Caco-2 (cell line): ENCODE measurements around the gene TMEM178A. TPM values are rescaled to one million over a fixed set of nuclear protein-coding genes. Genes with fewer than 3 reads are reported as not detected.

ENCODE experiments used
- BruUV-seq: library from RNA; stranded (reverse); fragments of 400-500 nt; replicated peaks from 2 replicates; lab custom pipeline; 2021; lab: Mats Ljungman, UMichigan
- CTCF ChIA-PET: fragments of 300-600 bp; sonication (Branson Sonifier 250); formaldehyde crosslinking; loops from one replicate; lab custom pipeline; 2022; ENCODE audit warnings: antibody characterized with exemption; lab: Charles Lee
- POLR2A ChIA-PET: fragments of 300-600 bp; sonication (Branson Sonifier 250); formaldehyde crosslinking; loops from one replicate; lab custom pipeline; 2022; ENCODE audit warnings: antibody characterized with exemption; lab: Charles Lee
- DNase-seq, 2 experiments: peaks; one replicate each; pipeline versions ENCODE4 v3.0.0 to v3.0.0-alpha.2; 2020 to 2022
- H3K27me3 ChIP-seq: replicated peaks from 2 replicates; pipeline ENCODE4 v1.6.0; 2011; ENCODE audit warnings: low read length; ENCODE audit not compliant: control insufficient read depth, insufficient read depth
- H3K36me3 ChIP-seq: 2 replicates; pipeline ENCODE4 v1.5.1; 2011; ENCODE audit warnings: low read length; ENCODE audit not compliant: control insufficient read depth, insufficient read depth
- H3K4me1 ChIP-seq: fragments of 250-450 bp; sonication (Bioruptor Pico); 2 replicates; pipeline ENCODE4 v1.5.1; 2020; ENCODE audit warnings: mild to moderate bottlenecking
- H3K4me3 ChIP-seq: 2 replicates; pipeline ENCODE4 v1.5.1; 2011; ENCODE audit warnings: low read depth, mild to moderate bottlenecking, control low read depth, low read length
- H3K9me3 ChIP-seq: fragments of 250-450 bp; sonication (Bioruptor Pico); 2 replicates; pipeline ENCODE4 v1.5.1; 2020; ENCODE audit warnings: mild to moderate bottlenecking, moderate library complexity
- H3K27ac Mint-ChIP-seq: one replicate; pipeline ENCODE4 v1.8.0; 2022; ENCODE audit warnings: mixed read lengths; ENCODE audit not compliant: unreplicated experiment
- H3K27me3 Mint-ChIP-seq: one replicate; pipeline ENCODE4 v1.8.0; 2022; ENCODE audit warnings: mixed read lengths; ENCODE audit not compliant: insufficient read depth, unreplicated experiment
- H3K36me3 Mint-ChIP-seq: one replicate; pipeline ENCODE4 v1.8.0; 2022; ENCODE audit warnings: mild to moderate bottlenecking, mixed read lengths; ENCODE audit not compliant: insufficient read depth, unreplicated experiment
- H3K4me1 Mint-ChIP-seq: one replicate; pipeline ENCODE4 v1.8.0; 2022; ENCODE audit warnings: low read depth, mixed read lengths; ENCODE audit not compliant: unreplicated experiment
- H3K4me3 Mint-ChIP-seq: one replicate; pipeline ENCODE4 v1.8.0; 2022; ENCODE audit warnings: mild to moderate bottlenecking, moderate library complexity, mixed read lengths; ENCODE audit not compliant: unreplicated experiment
- H3K9me3 Mint-ChIP-seq: one replicate; pipeline ENCODE4 v1.8.0; 2022; ENCODE audit warnings: mixed read lengths; ENCODE audit not compliant: unreplicated experiment
- intact Hi-C: fragments of 100-400 bp; cut with micrococcal nuclease; formaldehyde crosslinking; loops from one replicate; pipeline ENCODE4 v1.10.0; 2022; ENCODE audit not compliant: unreplicated experiment
- total RNA-seq: library from RNA; stranded (reverse); gene quantifications from 2 replicates; pipeline ENCODE4 v1.2.3, GENCODE V29; 2022
- TF ChIP-seq, protein P1 (sequence below), 2 experiments: fragments of 200-600 bp in 1 of 2; IDR thresholded peaks; 1 replicate in 1 of 2; 2 replicates in 1 of 2; pipeline versions ENCODE4 v1.5.1 to v1.8.0; 2011 to 2022; ENCODE audit warnings: antibody characterized with exemption in 1 of 2, control low read depth in 1 of 2, inconsistent platforms in 1 of 2, low read depth in 1 of 2, low read length in 1 of 2, mild to moderate bottlenecking in 1 of 2, moderate library complexity in 1 of 2; ENCODE audit not compliant: insufficient read depth in 1 of 2, severe bottlenecking in 1 of 2, unreplicated experiment in 1 of 2

TMEM178A gene
- total RNA-seq, 1 experiment from 2014 or later, result 0.29 TPM

DNA sequence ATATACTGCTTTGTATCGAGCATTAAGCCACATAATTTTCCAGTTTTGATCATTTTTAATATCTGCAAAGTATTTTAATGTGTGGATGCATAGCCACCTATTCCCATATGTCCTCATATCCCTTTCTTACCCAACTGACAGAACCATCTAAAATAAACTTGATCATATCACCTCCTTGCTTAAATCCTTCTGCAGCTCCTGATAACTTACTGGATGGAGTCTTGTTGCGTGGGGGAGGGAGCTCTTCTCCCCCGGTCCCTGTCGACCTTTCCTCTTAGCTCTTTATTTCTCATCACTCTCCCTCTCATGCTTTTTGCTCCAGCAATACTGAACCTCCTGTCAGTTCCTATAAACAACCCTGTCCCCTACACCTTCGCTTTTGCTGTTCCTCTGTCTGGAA is 18.7 kb downstream of the TMEM178A start:
- ChIA-PET POLR2A (no interaction called here), CTCF (no interaction called here)
- H3K4me3 ChIP-seq, result no peak overlapping the region
- no peaks in the 10 kb centered on the region for H3K36me3 ChIP-seq
- H3K4me3 Mint-ChIP-seq, result no peak overlapping the region
- H3K4me1 ChIP-seq, result no peaks in the 10 kb centered on the region
- intact Hi-C loops, result no loop called here
- no peaks in the 10 kb centered on the region for H3K9me3 ChIP-seq
- peaks cover 26% of the 10 kb centered on the region for H3K27me3 Mint-ChIP-seq
- TF ChIP-seq, protein P1, sequence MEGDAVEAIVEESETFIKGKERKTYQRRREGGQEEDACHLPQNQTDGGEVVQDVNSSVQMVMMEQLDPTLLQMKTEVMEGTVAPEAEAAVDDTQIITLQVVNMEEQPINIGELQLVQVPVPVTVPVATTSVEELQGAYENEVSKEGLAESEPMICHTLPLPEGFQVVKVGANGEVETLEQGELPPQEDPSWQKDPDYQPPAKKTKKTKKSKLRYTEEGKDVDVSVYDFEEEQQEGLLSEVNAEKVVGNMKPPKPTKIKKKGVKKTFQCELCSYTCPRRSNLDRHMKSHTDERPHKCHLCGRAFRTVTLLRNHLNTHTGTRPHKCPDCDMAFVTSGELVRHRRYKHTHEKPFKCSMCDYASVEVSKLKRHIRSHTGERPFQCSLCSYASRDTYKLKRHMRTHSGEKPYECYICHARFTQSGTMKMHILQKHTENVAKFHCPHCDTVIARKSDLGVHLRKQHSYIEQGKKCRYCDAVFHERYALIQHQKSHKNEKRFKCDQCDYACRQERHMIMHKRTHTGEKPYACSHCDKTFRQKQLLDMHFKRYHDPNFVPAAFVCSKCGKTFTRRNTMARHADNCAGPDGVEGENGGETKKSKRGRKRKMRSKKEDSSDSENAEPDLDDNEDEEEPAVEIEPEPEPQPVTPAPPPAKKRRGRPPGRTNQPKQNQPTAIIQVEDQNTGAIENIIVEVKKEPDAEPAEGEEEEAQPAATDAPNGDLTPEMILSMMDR (IDR thresholded peaks at IDR 0.05; ENCODE audit: insufficient read depth in 1 of 2, low read depth in 1 of 2, low read length in 1 of 2, severe bottlenecking in 1 of 2, unreplicated experiment in 1 of 2), result no peak
- no peaks in the 10 kb centered on the region for H3K36me3 Mint-ChIP-seq
- peaks cover 4% of the 10 kb centered on the region for H3K4me1 Mint-ChIP-seq
- no peak overlapping the region for H3K27ac Mint-ChIP-seq
- no peaks in the 10 kb centered on the region for H3K27me3 ChIP-seq
- no peak for DNase-seq
- no peaks in the 10 kb centered on the region for H3K9me3 Mint-ChIP-seq
- no TSS peak for BruUV-seq

DNA sequence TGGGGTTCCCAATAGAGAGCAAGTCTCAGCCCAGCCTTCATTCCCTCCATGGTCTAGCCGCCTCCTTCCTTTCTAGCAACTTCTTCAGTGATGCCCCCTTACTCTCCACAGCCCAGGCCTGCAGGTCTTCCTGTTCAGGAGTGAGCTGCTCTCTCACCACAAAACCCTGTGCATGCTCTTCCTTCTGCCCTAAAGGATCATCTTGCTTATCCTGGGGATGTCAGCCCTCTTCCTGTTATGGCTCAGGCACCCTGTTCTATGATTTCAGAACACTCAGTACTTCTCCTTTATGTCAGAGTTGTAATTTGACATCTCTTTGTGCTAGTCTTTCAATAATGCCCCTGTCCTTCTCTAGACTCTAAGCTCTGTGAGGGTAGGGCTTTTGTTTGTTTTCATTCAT is 19.4 kb downstream of the TMEM178A start:
- Histone ChIP-seq H3K4me1 (no peaks in the 10 kb centered on the region), H3K36me3 (no peaks in the 10 kb centered on the region), H3K27me3 (no peaks in the 10 kb centered on the region), H3K9me3 (no peaks in the 10 kb centered on the region), H3K4me3 (no peak overlapping the region)
- intact Hi-C loops, result no loop called here
- H3K27ac Mint-ChIP-seq, result no peak overlapping the region
- no peak for DNase-seq
- peaks cover 24% of the 10 kb centered on the region for H3K27me3 Mint-ChIP-seq
- no peak overlapping the region for H3K4me3 Mint-ChIP-seq
- TF ChIP-seq, protein P1 (IDR thresholded peaks at IDR 0.05; ENCODE audit: insufficient read depth in 1 of 2, low read depth in 1 of 2, low read length in 1 of 2, severe bottlenecking in 1 of 2, unreplicated experiment in 1 of 2), result no peak
- H3K4me1 Mint-ChIP-seq, result peaks cover 7% of the 10 kb centered on the region
- CTCF ChIA-PET, result no interaction called here
- no TSS peak for BruUV-seq
- POLR2A ChIA-PET, result no interaction called here
- no peaks in the 10 kb centered on the region for H3K9me3 Mint-ChIP-seq
- H3K36me3 Mint-ChIP-seq, result no peaks in the 10 kb centered on the region

GRCh38 chr2:39686456-39686855 is 20.7 kb downstream of the TMEM178A start:
- H3K36me3 ChIP-seq, result no peaks in the 10 kb centered on the region
- Mint-ChIP-seq H3K27me3 (peaks cover 18% of the 10 kb centered on the region), H3K36me3 (no peaks in the 10 kb centered on the region), H3K9me3 (no peaks in the 10 kb centered on the region), H3K27ac (no peak overlapping the region), H3K4me3 (no peak overlapping the region), H3K4me1 (peaks cover 7% of the 10 kb centered on the region)
- no peaks in the 10 kb centered on the region for H3K27me3 ChIP-seq
- CTCF ChIA-PET, result no interaction called here
- intact Hi-C loops, result no loop called here
- no peaks in the 10 kb centered on the region for H3K4me1 ChIP-seq
- no peaks in the 10 kb centered on the region for H3K9me3 ChIP-seq
- no peak for DNase-seq
- TF ChIP-seq, protein P1 (IDR thresholded peaks at IDR 0.05; ENCODE audit: insufficient read depth in 1 of 2, low read depth in 1 of 2, low read length in 1 of 2, severe bottlenecking in 1 of 2, unreplicated experiment in 1 of 2), result no peak
- POLR2A ChIA-PET, result no interaction called here
- no peak overlapping the region for H3K4me3 ChIP-seq
- BruUV-seq, result no TSS peak
